Spleen (tissue), 7 donors: ENCODE measurements around the gene STK4.

Source experiments
- CTCF ChIP-seq, 11 experiments: fragments of 200-600 bp in 7 of 11; fragments of 450-650 bp in 4 of 11; sonication (generic) in 4 of 11; IDR thresholded peaks in 8 of 11; conservative IDR thresholded peaks in 3 of 11; 1 replicate in 7 of 11; 2 replicates in 4 of 11; pipeline versions ENCODE4 v1.4.0 to v1.8.0; 2016 to 2021; ENCODE audit warnings: antibody characterized with exemption in 11 of 11, inconsistent platforms in 4 of 11, mild to moderate bottlenecking in 1 of 11
- POLR2AphosphoS5 ChIP-seq, 3 donors: sonication (generic); formaldehyde crosslinking; IDR thresholded peaks; one replicate each; pipeline ENCODE4 v1.5.1; 2017; ENCODE audit warnings: antibody characterized with exemption in 3 of 3
- donor health status: DM: no; HTN: no; CAD: no; lungs with moderate emphysema.
- donor health status: DM: no; HTN: no; CAD: no.
- donor health status: DM: no; HTN: no; CAD: no.

- TF ChIP-seq POLR2AphosphoS5 (IDR thresholded peaks at IDR 0.05) (no peak), CTCF (IDR thresholded peaks at IDR 0.05 in 8 of 11, conservative IDR thresholded peaks at IDR 0.05 in 3 of 11) (no peak)
These were observed 62.3 kb downstream of the STK4 start for GRCh38 chr20:45028424-45029136.
